HG02763 (cell line): ENCODE measurements around the gene MICALL2.

Experiments used
- ATAC-seq: cut with Tn5 transposase; IDR thresholded peaks from one replicate; pipeline ENCODE4 v1.9.1; 2021; ENCODE audit warnings: mild to moderate bottlenecking, moderate library complexity; ENCODE audit not compliant: unreplicated experiment

MICALL2 gene

GRCh38 chr7:1421020-1421790, 38.1 kb downstream of the MICALL2 start:
- no peak for ATAC-seq

DNA sequence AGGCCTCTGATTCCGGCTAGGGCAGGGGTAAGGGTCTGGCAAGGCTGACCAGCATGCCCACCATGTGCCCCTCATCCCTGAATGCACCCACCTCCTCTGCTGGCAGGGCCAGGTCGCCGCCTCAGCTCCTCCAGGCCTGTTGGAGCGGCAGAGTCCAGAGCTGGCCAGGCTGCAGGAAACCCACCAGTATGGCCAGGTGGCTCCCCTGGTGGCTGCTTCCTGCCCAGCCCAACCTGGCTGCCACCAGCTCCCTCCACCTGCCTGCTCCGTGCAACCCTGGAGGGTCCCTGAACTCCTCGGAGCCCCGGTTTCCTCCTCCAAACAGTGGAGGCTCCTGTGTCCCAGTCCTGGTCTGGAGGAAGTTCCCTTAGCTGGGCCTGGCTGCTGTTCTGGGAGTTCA, 39.6 kb downstream of the MICALL2 start:
- ATAC-seq, result no peak

DNA sequence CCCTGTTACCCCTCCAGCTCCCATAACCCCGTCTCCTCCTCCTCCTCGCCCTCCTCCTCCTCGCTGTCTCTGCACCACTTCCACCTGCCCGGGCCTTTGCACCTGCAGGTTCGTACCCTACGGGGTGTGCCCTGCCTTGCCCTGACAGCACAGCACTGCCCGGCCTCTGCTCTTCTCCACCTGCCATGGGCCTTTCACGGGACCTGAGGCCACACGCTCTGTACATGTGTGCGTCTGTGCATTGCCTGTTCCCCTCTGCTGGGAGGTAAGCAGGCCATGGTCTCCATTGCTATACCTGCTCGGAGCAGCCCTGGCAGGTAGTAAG, 40.0 kb downstream of the MICALL2 start:
- no peak for ATAC-seq

GRCh38 chr7:1418505-1419309, 40.6 kb downstream of the MICALL2 start:
- ATAC-seq, result no peak

- ATAC-seq, result no peak
These were observed 43.8 kb downstream of the MICALL2 start for GRCh38 chr7:1415389-1415990.

DNA sequence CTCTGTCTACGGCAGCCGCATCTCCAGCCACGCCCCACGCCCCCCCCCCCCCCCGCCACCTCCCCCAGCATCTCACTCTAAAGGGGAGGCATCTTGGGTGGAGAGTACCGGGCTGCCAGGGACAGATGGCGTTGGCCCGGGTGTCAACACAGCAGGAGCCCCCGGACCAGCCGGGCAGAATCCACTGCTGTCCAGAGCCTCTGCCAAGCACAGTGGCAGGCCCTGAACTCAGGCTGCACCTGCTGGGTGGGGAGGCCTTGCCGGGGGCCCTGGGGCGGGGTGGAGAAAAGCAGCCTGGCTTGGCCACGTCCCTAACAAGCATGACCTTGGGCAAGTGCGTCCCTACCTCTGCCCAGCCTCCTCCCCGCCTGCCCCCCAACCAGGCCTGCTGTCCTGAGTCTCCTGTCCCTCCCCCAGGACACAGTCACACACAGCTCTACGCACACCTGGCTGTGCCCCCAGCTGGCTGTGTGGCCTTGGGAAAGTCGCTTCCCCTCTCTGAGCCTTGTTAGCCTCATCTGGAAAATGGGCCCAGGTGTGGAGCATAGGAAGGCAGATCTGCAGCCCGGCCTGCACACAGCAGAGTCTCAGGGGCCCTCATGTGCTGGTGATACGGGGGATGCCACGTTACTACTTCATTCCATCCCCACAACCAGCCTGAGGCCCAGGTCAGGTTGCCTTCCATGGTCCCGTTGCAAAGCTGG, 45.2 kb downstream of the MICALL2 start:
- ATAC-seq, result no peak

GRCh38 chr7:1412322-1413261, 46.7 kb downstream of the MICALL2 start:
- no peak for ATAC-seq

- ATAC-seq, result no peak
These were observed 47.9 kb downstream of the MICALL2 start for GRCh38 chr7:1411414-1411813.

- no peak for ATAC-seq
These were observed 48.3 kb downstream of the MICALL2 start for GRCh38 chr7:1410992-1411391.

GRCh38 chr7:1409555-1409954, 49.7 kb downstream of the MICALL2 start:
- no peak for ATAC-seq

DNA sequence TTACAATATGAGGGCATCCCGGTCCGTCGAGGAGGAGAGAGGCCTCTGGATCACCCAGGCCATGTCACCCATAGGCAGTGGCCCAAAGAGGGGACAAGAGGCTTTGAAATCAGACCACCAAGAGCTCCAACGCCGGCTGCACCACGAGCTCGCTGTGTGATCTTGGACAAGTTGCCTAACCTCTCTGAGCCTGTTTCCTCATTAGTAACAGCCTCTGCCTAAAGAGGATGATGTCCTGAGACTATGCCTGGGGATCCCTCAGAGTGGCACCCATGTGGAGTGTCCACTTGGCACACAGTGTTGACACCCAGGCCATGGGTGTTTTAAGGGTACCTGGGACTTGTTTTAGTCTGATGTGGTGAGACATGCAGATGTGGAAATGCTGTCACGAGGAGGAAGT, 50.8 kb downstream of the MICALL2 start:
- ATAC-seq, result no peak

- ATAC-seq, result no peak
These were observed 51.4 kb downstream of the MICALL2 start for GRCh38 chr7:1407892-1408291.

GRCh38 chr7:1404898-1405548, 54.2 kb downstream of the MICALL2 start:
- ATAC-seq, result no peak

DNA sequence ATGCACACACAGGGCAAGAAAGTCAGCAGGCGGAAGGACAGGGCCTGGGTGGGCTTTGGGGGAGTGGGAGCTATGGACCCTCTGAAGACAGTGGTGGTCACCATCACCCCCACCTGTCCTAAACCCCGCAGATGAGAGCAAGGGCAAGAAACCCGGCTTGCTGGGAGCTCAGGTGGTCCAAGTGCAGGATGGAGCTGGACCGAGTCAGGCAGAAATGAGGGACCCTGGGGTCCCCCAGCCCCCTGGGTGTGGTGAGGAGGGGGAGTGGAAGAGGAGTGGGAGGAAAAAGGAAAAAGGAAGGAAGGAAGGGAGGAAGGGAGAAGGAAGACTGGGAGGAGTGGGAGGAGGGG, 54.8 kb downstream of the MICALL2 start:
- no peak for ATAC-seq

DNA sequence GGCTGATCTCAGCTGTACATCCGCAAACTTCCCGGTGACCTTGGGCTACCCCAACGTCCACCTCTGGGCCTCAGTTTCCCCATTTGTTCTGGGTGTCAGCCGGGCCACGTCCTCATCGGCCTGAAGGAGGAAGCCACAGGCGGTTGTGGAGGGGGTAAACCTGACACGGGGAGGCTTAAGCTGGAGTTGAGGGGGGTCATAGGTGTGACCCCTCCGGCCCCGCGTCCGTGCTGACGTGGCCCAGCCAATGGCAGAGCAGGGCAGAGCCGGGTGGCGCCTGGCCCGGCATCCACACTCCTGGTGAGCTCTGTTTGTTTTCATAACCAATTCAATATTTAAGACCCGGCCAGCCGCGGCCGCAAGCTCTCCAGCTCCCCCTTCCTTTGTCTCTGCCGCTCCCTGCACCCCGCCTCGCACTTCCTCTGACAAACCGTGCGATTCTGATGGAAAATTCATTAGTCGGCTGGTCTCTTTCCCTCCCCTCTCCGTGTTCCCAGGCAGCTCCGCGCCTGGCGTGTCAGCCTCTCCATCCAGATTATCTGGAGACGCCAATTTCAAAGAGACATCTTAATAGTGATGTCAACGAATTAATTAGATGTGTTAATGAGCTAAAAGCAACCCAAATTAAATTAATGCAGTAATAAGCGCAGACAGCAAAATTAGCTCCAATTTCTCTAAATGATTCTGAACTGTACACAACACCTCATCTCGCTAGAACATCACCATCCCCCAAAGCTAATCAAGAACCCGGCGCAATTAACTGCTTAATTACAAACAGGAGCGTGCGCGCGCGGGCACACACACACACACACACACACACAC, 55.4 kb downstream of the MICALL2 start:
- ATAC-seq, result no peak

DNA sequence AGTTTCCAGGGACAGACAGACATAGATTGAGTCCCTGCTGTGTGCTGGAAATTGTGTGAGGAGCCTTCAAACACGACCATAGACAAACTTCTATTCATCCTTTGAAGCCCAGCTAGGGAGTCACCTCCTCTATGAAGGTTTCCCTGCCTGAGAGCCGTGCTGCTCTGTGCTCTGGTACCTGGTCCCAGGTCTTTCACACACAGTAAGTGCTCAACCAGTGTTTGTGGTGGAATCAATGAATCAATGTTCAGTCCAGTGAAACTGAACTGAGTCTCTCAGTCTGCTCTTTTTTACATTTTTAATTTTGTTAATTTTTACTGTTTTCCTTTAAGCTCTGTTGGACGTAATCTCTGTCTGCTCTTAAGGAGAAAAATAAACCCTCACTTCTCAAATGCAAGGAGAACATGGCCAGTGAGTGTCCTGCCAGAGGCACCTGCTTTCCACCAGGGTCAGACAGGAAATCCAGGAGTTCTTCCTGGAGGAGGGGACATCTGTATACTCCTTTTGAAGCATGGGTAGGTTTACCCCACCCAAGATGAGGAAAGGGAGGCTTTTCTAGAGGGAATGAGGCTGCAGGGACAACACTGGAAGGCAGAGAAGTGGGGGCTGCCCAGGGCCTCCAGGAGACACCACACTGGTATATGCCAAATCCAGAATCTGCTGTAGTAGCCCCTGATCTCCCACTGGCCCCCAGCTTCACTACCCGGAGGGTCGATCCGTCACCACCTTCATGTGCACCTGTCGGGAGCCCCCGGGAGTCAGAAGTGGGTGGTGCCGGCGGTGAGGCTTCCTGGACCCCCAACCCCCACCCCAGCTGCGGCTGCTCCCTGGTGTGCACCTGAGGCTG, 56.3 kb downstream of the MICALL2 start:
- no peak for ATAC-seq

- no peak for ATAC-seq
These were observed 57.0 kb downstream of the MICALL2 start for GRCh38 chr7:1402110-1402790.

GRCh38 chr7:1401011-1401410, 58.3 kb downstream of the MICALL2 start:
- ATAC-seq, result no peak
